Ecto neural progenitor cell (in vitro differentiated cells): ENCODE measurements around the gene HDAC4.

Experiments used
- DNase-seq: peaks from one replicate; pipeline ENCODE4 v3.0.0-alpha.2; 2018; ENCODE audit warnings: low spot score

HDAC4 gene

DNA sequence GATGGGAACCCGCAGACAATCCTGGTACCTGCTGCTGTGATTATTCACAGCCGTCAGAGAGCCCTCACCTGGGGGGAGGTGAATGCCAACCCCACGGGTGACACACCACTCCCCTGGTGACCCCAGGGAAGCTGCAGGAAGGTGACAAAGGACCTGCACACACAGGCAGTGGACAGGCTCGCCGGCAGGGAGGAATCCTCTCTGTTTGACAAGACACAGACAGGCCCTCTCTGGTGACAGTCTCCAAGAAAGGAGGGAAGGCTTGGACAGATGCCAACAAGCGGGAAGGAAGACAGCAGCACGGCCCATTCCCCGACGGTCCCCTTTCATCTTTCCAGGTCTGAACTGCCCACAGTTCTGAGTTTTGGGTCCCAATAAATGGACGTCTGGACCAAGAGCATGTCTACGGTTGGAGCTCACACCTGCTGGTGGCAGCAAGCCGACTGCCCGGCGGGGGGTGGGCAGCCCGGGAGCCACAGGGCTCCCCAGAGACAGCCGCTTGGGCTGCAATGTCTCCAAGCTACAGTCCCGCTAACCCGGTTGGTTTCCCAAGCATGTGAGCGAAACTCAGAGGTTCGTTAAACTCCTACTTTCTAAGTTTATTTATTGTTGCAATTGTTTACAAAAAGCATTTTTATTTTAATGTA lies 31.8 kb downstream of the HDAC4 start:
- no peak for DNase-seq

DNA sequence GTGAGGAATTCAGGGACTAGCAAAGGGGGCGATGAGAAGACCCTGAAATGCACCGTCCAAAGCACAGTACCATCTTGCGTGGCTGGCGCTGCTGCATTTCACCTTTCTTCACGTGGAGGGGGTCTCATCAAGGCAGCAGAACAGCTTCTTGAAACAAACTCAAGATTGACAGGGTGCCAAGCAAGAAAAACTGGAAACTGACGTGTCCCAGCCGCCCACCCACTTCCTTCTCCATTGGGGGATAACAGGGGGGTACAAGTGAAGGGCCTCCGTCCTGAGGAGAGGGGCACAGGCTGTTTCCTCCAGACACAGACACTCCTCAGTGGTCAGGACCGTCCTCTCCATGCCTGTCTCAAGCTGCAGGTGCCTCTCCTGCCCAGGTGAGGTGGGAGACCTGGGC lies 32.5 kb downstream of the HDAC4 start:
- no peak for DNase-seq

DNA sequence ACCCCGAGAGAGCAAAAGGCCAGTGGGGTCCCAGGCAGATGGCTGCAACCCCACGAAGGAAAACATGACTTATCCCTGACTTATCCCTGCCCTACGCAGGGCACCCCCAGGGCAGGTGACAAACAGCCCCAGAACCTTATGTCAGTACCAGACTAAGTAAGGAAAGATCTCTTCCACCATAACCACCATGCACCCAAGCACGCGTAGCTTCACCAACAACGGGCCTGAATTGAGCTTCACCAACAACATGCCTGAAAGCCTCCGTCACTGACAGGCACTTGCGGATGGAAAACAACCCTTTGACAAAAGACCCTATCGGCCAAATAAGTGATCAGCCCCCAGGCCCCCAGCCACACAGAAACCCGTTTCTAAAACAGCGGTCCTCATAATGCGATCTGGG lies 34.1 kb downstream of the HDAC4 start:
- no peak for DNase-seq

DNA sequence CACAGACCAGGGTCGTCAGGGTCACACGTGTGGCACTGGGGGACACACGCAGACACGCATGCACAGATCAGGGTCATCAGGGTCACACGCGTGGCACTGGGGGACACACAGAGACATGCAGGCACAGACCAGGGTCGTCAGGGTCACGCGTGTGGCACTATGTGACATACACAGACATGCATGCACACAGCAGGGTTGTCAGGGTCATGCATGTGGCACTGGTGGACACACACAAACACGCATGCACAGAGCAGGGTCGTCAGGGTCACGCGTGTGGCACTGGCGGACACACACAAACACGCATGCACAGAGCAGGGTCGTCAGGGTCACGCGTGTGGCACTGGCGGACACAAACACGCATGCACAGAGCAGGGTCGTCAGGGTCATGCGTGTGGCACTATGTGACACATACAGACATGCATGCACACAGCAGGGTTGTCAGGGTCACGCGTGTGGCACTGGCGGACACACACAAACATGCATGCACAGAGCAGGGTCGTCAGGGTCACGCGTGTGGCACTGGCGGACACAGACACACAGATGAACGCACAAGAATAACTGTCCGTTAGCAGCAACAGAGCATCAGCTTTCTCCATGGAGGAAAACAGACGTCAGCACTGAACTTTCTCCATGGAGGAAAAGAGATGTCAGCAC lies 34.9 kb downstream of the HDAC4 start:
- no peak for DNase-seq

DNA sequence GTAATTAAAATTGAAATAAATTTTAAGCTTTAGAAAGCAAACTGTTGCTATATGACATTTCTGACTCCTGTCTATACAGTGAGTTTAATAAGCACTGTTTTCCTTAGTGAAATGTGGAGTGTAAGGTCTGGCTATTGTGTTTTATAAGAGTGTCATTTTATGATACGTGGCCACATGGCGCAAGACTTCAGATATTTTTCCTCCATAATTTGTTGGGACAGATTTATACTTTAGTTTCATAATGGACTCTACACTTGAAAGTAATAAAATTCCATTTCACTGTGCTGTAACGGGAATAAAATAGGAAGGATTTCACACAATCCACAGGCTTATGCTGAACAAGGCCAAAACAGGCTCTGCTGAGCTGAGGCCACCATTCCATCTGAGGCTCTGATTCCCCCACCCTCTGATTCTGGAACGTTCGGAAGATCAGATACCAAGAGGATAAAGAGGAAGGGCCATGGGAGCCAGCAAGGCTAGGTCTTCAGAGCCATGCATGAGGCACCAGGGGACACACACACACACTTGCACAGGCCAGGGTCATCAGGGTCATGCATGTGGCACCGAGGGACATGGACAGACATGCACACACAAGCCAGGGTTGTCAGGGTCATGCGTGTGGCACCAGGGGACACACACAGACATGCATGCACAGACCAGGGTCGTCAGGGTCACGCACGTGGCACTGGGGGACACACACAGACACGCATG lies 35.6 kb downstream of the HDAC4 start:
- no peak for DNase-seq

DNA sequence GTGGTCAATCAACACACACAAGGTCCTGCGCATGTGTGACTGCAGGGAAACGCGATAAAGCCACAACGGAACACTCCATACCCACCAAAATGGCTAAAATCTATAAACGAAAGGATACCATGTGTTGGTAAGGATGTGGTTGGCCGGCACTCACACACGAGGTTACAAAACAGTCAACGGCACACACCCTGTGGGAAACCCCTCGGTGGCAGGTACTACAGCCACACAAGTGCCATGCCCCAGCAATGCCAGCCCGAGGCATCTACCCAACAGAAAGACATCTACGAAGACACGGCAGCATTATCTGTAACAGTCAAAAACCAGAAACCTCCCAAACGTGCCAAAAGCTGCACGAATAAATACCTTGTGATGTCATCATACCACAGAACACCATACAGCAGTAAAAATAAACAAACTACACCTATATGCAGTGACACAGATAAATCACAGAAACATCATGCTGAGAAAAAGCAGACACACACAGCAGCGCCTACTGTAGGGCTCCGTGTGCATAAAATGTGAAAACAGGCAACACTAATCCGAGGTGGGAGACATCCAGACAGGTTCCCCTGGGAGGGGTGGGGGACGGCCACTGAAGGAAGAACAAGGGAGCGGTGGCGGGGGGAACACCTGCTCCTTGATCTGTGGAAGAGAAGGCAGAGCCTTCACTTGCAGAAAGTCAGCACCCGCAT lies 36.7 kb downstream of the HDAC4 start:
- no peak for DNase-seq

DNA sequence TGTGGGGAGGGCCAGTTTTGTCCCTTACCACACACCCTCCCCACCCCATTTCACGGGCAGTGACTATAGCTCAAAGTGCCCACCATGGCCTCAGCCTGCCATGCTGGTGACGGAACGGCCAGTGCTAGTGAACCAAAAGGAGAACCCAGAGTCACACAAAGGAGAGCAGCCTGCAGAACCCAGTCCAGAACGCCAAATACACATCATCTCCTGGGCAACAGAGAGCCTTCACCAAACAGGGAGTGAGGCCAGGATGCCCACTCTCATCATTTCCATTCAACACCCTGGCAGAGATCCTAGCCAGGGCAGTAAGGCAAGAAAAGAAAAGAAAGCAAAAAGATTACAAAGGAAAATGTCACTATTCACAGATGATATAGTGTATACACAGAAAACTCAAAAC lies 38.3 kb downstream of the HDAC4 start:
- DNase-seq: no peak

DNA sequence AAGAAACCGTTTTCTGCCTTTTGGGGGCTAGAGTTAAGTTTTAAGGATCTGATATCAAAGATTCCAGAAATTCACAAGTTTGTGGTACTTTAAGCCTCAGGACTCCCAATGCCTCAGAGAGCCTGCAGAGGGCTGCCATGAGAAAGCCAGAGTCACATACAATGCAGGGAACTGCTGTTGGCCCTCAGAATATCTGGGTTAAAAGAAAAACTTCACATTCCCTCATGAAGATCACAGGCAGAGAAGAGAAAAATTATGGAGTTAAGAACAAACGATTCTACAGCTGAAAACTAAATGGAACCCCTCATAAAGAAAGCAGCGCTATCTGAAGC lies 39.5 kb downstream of the HDAC4 start:
- DNase-seq: no peak

DNA sequence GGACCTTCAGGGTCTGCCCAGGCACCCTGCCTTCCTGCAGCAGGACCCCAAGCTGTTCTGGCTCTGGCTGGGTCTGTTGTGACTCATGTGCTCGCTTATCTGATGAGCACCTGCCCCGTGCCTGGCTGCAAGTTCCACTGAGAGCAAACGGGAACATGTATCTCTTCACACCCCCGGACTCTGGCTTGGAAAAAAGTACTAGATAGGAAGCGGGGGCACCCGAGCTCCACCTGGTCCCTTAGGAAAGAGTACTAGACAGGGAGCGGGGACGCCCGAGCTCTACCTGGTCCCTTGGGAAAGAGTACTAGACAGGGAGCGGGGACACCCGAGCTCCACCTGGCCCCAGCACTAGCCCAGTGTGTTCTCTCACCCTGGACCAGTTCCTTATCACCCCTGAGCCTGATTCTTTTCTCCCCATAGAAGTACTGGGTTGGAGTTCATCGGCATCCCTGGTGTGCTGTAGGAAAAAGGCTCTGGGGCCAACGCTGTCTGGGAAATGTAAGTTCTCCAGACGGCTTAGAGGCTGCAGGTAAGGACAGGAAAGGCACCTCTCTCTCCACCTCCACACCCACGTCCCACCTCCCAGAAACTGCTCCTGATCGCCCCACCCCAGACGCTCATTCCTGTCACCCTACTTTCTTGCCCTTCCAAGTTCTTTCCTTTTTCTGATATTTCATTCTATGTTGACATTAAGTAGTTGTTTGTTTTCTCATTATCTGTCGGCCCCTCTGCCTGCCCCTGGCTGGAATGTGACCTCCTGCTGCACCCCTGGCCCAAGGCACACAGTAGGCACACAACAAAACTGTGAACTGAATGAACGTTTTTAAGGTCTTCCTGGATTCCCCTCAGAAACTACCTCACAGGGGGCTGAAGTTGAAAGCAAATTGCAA lies 40.2 kb downstream of the HDAC4 start:
- DNase-seq: no peak

DNA sequence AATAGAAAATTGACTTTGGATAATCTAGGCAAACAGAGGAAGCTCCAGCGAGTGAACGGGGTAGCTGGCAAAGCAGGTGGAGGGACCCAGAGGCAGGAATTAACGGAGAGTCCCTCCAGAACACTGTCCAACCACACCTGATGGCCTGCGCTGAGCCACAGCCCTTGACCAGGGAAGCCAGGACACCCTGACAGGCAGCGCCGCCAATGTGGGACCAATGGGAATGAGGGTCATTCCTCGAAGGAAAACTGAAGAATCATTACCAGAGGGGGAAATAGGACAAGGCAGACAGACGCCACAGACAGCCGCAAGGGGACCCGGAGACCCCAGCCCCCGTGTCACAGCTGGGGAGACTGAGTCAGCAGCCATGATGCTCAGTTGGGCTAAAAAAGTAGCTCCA lies 40.8 kb downstream of the HDAC4 start:
- DNase-seq: no peak

DNA sequence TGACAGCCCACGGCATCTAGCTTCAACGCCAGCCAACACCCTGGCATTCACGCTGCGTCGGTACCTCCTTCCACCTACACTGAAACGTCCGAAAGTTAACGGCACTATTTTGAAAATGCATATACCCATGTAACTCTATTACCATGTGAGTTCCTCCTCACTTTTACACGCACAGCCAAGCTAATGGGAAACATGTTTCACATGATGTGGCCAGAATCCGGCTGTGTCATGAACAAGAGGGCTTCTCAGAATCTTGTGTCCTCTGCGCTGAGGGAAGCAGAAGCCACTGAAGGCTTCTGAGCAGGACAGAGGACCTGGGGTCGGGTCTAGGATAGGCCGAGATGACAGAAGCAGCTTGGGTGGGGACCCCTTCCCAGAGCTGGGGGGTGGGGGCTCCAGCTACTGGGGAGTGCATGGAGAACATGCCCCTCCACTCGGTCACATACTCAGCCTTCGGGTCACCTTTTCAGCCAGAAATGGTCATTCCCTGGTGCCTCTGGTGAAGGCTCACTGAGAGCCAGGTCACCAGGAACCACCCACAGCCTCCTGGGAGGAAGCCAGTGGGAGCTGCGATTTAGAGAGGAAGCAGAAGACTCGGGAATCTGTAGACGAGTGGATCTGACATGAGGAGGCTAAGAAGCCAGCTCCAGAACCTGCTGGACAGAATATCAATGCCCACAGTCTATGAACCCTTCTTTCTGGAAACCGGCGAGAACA lies 41.5 kb downstream of the HDAC4 start:
- no peak for DNase-seq

DNA sequence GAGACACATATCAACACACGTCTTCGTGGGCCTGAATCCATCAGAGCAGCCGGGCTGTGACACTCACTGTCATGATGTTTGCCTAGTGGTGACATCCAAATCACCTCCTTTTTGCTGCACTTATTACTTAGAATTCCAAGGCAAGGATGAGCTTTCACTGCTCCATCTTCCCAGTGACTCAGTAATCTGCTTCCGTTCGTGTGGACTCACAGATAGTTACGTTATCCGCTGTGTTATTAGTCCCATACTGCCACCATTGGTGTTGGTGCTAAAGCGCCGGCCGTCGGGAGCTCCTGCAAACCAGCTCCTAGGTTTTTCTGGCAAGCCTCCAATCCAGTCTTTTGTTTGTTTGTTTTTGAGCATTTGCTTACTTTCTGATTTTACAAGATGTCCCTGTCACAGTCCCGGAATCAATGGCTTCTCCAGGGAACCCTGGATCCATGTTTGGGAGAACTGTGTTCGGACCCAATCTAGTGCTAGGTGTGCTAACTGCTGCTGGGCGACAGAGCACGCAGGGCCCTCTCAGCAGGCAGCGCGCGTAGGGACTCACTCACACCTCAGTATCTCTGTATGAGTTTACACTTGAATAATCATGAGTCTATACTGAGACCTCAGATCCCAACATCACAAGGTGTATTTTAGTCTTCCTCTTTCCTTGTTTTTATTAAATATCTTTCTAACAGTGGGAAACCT lies 42.6 kb downstream of the HDAC4 start:
- no peak for DNase-seq

DNA sequence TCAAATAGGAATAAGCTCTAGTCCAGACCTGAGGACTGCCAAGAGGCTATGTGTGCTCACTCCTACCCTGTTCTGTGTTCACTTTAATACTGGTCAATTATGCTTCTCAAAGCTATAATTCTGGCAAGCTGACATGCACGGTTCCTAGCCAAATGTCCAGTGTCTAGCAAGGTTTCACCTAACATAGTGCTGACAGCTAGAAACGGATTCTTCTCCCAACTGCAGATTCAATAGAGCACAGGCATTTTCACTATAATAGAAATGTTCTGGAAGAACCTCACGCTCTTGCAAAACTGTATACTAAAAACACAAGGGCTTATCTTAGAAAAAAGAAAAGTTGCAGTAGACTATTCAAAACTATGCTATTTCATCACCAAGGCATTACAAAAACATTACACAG lies 45.1 kb downstream of the HDAC4 start:
- DNase-seq: no peak

DNA sequence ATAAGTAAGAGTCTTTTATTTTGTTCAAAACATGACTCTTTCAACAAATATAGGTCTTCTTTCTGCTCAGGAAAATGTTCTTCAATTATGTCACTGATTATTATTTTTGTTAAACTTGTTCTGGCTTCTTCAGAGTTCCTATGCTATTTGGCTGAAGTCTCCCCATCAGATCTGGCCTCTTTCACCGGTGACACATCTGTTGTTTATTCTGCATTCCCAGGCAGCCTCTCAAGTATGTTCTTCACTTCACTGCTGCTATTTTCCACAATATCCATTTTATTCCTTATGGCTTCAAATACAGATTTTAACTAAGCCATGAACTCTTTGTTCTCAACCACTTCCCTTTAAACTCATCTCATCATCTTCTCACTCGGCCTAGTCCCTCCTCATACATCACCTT lies 45.7 kb downstream of the HDAC4 start:
- no peak for DNase-seq

DNA sequence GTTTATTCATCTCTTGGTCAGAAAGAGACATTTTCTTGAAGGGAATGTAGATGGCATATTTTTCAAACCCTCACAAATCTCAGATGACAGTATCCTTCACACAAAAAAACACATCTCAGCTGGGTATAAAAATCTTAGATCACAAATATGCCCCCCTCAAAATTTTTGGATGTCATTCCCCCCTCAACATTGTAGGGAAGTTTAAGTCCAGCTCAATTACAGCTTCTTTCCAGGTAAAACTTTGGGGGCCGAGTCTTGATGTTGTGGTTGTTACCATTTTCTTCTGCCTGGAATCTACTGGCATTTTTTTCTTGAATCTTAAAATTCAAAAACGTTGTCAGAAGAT lies 46.1 kb downstream of the HDAC4 start:
- no peak for DNase-seq

DNA sequence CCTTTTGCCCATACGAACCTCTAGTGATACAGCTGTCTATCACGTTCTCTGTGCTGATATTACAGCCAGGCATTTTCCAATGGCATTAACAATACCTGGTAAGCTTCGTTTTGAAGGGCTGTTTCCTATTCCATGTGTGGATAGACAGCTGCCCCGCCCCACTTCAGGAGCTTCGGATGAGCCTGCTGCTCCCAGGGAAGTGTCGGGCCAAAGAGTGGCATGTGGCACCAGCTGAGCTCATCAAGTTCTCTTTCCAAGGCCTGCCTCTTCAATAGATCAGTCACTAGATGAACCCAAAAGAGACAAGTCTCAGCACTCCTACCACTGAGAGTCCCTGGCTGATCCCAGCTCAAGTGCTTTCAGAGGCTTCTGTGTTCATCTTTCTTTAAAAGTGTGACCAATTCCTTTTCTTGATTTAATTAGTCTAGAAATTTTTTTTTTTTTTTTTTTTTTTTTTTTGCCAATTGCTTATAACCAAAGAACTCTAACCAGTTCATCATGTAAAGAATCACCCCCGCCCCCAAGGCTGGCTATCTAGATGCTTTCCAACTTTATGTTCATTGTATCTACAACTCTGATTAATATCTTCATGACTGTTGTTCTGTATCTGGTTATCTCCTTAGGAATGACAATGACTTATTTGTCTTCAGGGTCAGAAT lies 46.6 kb downstream of the HDAC4 start:
- DNase-seq: no peak

DNA sequence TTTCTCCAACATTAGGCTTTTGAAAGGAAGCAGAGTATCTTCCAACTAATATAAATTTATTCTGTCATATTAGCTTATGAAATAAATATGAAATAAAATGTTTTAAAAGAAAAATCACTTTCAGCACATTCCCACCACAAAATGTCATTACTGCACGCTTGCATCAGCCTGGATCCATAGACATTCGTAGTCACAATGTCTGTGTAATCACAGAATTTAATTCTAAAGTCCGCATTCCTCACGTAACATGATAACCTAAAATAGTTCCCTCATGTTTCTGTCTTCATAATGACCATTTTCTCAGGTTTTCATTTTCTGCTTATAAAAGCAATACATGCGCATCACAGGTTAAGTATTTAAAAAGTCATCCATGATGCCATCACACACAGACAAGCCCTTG lies 47.1 kb downstream of the HDAC4 start:
- DNase-seq: no peak

DNA sequence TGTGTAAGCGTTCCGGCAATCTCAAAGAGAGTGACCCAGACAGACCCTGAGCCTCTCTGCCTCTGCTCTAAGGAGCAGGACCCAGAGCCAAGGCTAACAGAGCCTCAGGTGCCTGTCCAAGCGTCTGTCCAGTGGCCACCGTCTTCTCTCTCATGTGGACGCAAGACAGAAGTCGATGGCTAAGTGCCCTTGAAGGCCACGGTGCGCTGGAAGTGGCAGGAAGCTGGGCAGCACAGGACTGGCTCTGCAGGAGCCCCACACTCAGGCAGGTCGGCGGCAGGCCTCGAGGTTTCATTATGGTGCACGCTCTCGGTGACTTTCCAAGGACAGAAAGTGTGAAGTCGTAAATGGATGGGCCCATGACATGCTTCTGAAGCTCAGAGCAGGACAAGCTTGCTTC lies 49.1 kb downstream of the HDAC4 start:
- DNase-seq: no peak

DNA sequence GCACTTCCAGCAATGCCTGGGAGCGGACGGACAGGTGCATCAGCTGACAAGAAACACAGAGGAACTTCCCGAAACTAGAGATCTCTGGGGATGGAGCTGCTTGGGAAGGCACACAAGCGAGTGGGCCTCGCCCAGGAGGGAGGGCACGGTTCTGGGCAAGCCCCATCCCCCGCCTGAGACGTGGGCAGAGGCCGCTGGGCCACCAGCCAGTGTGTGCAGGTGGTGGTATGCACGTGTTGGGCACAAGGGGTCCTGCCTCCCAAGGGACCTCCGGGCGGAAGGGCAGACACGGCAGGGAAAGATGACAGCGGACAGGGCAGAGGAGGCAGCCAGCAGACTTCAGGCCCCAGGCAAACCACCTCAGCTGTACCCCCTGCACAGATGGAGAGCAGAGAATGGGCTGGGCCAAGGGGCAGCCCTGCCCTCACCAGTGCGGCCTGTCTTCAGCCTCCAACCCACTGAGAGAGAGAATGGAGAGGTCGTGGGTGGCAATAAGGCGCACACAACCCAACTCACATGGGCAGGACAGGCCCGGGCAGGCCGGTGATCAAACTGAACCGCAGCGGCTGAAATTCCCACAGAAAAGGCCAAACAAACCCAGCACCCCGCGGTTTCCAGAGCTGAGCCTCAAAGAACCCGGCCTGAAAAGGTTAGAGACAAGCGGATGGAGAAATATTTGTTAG lies 51.2 kb downstream of the HDAC4 start:
- DNase-seq: no peak
